Bronchial epithelial cell (primary cell): ENCODE measurements around the gene NR6A1. TPM values are rescaled to one million over a fixed set of nuclear protein-coding genes. Genes with fewer than 3 reads are reported as not detected.

ENCODE experiments used
- DNase-seq: peaks from one replicate; pipeline ENCODE4 v3.0.0-alpha.2; 2010; ENCODE audit warnings: low read depth
- FAIRE-seq: peaks from 2 replicates; lab custom pipeline; 2011; peaks lifted over from hg19 to GRCh38; lab: Jason Lieb, UNC
- H3K27me3 ChIP-seq: 2 replicates; pipeline ENCODE4 v1.5.1; 2011; ENCODE audit warnings: low read length; ENCODE audit not compliant: control insufficient read depth, insufficient read depth
- H3K36me3 ChIP-seq: 2 replicates; pipeline ENCODE4 v1.5.1; 2011; ENCODE audit warnings: low read length; ENCODE audit not compliant: control insufficient read depth, insufficient read depth
- H3K4me3 ChIP-seq: 2 replicates; pipeline ENCODE4 v1.5.1; 2011; ENCODE audit warnings: mild to moderate bottlenecking, low read depth, low read length, control low read depth
- total RNA-seq: library from RNA; depleted of rRNA; stranded (reverse); fragments of >200 nt; gene quantifications from 2 replicates; pipeline ENCODE4 v1.2.1, GENCODE V29; 2014
- TF ChIP-seq, protein P1 (sequence below): IDR thresholded peaks from 2 replicates; pipeline ENCODE4 v1.5.1; 2011; ENCODE audit warnings: mild to moderate bottlenecking, moderate library complexity, low read length, control low read depth, inconsistent platforms; ENCODE audit not compliant: insufficient read depth, severe bottlenecking

The NR6A1 gene
- total RNA-seq, 1 donor from 2014 or later, result 2.9 TPM

DNA sequence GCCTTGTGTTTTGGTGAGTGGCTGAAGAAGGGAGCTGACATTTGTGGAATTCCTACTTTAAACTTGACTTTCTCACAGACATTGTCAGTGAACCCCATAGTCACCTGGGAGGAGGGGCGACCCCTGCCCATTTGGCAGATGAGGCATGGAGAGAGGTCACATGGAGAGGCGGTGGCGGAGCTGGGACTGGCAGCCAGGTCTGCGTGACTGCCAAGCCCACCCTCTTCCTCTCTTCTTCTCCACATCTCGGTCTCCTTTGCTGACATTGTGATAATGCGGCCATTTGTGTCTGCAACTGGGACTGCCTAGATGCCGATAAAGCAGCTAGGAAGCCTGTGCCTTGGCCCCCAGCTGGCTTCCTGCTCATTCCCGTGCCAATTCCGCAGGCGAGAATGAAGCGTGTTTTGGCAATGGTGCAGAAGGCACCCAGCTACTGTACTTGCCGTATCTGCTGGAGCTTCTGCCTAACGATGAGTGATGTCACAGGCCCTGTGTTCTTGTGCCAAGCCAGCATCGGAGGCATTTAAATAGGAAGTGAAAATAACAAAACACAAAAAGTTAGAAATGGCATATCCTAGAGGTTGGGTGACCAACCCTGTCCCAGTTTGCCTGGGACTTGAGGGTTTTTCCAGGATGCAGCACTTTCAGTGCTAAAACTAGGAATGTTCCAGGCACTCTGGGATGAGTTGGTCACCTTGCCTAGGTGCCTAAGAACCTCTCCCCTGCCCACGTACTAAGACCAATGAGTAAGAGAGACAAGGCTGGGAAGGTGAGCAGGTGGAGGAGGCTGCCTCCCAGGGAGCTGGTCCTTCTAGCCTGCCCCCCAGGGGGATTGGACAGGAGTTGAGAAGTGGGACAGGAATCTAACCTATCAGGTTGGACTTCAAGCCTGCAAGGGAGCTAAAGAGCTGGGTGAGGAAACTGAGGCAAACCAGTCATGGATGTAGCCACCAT is 29.5 kb upstream of the NR6A1 start:
- TF ChIP-seq, protein P1, sequence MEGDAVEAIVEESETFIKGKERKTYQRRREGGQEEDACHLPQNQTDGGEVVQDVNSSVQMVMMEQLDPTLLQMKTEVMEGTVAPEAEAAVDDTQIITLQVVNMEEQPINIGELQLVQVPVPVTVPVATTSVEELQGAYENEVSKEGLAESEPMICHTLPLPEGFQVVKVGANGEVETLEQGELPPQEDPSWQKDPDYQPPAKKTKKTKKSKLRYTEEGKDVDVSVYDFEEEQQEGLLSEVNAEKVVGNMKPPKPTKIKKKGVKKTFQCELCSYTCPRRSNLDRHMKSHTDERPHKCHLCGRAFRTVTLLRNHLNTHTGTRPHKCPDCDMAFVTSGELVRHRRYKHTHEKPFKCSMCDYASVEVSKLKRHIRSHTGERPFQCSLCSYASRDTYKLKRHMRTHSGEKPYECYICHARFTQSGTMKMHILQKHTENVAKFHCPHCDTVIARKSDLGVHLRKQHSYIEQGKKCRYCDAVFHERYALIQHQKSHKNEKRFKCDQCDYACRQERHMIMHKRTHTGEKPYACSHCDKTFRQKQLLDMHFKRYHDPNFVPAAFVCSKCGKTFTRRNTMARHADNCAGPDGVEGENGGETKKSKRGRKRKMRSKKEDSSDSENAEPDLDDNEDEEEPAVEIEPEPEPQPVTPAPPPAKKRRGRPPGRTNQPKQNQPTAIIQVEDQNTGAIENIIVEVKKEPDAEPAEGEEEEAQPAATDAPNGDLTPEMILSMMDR, result no peak
- no peaks in the 10 kb centered on the region for H3K27me3 ChIP-seq
- FAIRE-seq, result peak; percentile 43
- H3K4me3 ChIP-seq, result no peak overlapping the region
- DNase-seq, result peak; percentile 28
- H3K36me3 ChIP-seq, result no peaks in the 10 kb centered on the region

DNA sequence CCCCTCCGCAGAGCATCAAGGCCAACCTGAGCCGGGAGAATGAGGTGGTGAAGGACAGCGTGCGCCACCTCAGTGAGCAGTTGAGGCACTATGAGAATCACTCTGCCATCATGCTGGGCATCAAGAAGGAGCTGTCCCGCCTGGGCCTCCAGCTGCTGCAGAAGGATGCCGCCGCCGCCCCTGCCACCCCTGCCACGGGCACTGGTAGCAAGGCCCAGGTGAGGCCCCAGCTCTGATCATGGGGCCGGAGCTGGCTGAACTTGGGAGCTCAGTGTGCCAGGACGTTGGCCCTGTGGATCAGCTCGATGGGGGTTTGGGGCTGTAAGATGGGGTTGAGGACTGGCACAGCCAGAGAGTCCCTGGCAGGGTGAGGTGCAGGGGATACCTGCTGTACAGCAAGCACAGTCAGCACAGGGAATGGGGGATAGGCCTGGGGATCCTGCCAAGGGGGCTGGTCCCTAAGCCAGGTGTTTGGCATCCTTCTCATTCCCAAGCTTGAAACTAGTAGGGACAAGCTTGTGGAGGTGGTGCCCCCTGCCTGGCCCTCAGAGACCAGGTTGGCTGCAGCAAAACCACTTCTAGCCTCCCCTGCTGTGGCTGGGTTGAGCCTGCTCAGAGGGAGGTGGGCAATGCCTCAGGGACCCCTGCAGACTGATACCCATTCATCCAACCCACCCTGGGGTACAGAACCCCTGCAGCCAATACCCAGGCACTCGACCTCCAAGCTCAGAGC is 28.3 kb upstream of the NR6A1 start:
- no peak for DNase-seq
- TF ChIP-seq, protein P1, result no peak
- Histone ChIP-seq H3K36me3 (no peaks in the 10 kb centered on the region), H3K27me3 (no peaks in the 10 kb centered on the region), H3K4me3 (no peak overlapping the region)
- FAIRE-seq, result no peak

DNA sequence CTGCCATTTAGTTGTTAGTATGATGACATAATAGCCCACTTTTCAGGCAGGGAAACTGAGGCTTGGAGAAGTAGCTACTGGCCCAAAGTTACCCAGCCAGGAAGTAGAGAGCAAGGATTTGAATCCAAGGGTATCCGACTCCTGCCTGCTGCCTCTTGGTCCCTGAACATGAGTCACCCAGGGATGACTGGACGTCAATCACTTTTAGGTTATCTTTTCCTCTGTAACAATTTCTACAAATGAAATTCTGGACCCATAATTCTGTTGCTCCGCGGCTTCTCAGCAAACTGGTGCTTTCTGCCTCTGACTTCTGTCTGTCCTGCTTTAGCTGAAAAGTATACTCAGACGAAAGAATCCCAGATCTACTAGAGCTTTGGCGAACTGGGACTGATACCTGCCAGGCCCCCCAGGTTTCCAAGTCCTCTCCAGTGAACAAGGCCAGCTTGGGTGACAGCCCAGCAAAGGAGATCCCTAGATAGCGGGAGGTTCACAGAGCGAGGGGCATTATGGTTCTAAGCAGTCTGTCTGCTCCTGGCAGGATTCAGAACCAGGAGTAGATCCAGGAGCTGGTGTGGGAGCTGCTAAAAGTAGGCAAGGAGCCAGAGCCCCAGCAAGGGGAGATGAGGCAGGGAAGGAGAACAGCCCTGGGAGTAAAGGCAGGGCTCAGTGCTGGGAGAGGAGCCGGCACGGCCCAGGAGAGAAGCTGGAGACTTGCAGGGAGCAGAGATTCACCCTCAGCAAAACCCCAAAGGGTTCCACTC is 26.4 kb upstream of the NR6A1 start:
- DNase-seq, result no peak
- TF ChIP-seq, protein P1, result no peak
- H3K36me3 ChIP-seq, result peaks cover under 1% of the 10 kb centered on the region

DNA sequence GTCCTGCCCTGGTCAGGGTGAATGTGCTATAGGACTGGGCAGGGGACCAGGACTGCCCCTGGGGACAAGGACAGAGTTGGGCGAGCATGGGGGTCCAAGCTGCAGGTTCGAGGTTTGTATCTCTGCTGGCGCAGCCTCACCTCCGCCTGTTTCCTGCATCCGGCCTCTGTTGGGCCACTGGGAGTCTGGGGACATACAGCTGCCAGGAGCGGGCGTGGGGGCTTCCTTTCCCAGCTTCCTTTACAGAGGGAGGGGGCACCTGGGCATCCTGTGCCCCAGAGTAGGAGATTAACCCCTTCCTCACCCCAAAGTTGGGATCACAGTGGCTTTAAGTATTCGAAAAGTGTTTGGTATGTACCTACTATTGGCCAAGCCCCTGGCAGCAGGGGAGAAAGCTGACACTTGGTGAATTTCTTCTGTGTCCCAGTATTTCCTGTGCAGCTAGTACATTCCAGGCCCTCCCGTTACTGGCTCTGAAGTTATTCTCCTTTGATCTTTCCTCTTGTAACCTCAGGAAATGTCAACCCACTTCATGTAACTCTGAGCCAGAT is 24.8 kb upstream of the NR6A1 start:
- Histone ChIP-seq H3K27me3 (no peaks in the 10 kb centered on the region), H3K4me3 (no peak overlapping the region), H3K36me3 (peaks cover 1% of the 10 kb centered on the region)
- FAIRE-seq, result no peak
- no peak for DNase-seq
- TF ChIP-seq, protein P1, result no peak

More for the DNA sequence above, 26.4 kb upstream of the NR6A1 start:
- FAIRE-seq, result no peak
- no peaks in the 10 kb centered on the region for H3K27me3 ChIP-seq
- no peak overlapping the region for H3K4me3 ChIP-seq

DNA sequence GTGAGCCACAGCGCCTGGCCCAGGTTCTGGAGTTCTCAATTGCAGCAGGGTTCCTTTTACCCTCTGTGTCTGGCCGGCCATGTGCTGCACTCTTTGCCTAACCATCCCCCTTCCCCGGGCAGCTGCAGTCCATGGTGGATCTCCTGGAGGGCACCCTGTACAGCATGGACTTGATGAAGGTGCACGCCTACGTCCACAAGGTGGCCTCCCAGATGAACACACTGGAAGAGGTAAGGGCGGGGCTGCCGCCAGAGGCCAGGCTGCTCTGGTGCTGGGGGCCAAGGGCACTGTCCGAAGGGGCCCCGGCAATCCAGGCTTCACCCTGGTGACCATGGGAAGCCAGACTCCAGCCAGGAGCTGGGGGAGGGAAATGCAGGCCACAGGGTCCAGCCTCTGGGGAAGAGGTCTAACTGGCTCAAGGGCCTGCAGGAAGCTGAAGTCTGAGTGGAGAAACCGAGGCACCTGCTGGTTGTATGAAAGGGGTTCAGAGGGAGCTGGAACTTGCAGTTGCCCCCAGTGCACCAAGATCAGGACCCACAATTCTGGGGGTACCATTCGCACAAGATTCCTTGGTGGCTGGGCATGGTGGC is 23.9 kb upstream of the NR6A1 start:
- TF ChIP-seq, protein P1, result peak; percentile 51
- no peak for FAIRE-seq
- Histone ChIP-seq H3K36me3 (peaks cover 1% of the 10 kb centered on the region), H3K27me3 (no peaks in the 10 kb centered on the region), H3K4me3 (no peak overlapping the region)
- no peak for DNase-seq
